DMS114 treated with DMSO at 0.1 percent for 48 hours (cell line): ENCODE results near the gene GPANK1.

Experiments used
- DNase-seq: peaks from one replicate; lab custom pipeline; 2025; ENCODE audit not compliant: unreplicated experiment; lab: John Stamatoyannopoulos, UW

The GPANK1 gene

DNA sequence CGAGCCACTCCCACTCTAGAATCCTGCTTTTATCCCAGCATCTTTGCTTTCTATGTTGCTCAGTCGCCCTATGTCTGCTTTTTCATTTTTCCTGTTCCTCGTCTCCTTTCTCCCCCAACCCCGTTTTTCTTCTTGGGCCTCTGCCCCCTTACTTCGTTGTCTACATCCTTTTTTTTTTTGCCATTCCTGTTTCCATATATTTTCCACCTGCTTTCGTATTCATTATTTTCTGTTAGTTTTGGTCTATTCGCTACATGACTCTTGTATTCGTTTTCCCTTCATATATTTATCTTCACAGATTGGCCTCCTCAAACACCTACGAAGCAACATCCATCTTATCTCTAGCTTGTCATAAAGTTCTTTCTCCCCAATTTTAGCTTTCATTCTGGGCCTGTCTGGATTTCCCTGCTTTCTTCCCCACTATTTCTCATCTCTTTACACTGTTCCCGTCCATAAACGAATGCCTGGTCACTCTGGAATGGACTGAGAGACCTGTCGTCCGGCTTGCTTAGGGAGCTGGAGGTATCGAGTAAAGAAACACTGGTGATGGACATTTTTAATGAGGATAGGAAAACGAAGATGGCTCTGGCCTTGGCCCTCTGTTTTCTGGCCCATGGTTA lies 43.4 kb downstream of the GPANK1 start:
- DNase-seq: no peak

DNA sequence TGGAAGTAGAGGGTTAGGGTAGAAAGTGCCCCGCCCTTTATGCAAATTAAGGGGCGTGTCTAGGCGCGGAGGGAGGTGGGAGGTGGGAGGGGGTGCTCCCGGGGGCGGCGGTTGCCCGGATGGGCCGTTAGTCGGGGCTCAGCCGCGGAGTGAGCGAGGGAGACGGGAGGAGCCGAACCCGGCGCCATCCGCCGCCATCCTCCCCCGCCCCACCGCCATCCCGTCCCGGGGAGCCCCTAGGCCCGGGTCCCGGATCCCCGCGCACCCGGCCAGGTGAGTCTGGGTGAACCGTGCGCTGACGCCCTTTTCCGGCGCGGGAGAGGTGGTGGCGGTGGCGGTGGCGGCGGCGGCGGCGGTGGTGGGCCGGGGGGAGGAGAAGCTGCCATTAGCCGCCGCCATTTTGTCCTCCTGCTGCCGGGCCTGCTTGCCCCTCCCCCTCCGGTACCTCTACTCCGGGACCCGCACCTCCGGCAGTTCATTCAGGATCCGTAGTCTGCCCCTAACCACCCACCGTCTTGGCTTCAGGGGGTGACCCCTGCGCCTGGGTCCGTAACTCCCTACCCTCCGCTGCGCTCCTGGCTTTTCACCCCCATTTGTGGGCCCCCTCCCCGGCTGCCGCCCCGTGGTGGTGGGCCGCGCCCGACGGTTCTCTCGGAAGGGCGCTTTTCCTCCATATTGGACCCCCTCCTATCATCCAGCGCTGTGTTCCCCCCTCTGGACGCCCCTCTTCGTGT lies 44.0 kb downstream of the GPANK1 start, which contains the start of gene PRRC2A:
Gene PRRC2A (plus strand): TSS at position 130 of the 734 bp plus-strand sequence. CDS start 2,075 bp downstream, outside the sequence.
- DNase-seq: peak; percentile 82

DNA sequence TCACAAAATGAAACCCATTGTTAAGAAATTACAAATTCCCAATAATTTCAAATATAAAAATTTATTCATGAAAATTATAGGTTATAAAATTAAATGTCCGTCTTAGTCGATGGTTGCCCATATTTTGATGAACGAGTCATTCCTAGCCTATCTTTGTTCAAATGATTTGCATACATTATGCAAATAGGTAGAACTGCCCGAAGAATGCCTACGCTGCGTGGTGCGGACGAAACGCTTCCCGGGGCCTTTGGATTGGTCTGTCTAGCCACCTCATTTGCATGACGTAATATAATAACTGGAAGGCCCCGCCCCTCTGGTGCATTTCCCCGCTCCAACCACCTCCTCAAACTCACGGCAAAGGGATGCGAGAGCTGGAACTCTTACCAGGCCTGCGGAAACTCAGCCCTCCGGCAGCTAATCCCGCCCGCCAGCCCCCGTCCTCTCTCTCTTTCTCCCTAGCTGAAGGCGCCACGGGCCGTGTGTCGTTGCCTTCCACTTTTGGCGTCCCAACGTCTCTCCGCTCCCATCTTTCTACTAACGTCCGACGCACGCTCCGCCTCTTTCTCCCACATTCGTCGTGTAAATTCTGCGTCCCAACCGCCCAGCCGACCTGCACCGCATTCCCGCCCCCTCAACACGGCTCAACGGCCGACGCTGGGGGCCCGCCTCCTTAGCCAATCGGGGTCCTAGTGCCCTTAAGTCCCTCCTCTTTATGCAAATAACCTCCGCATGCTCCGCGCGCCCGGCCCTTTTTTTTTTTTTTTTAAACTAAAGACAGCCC lies 44.8 kb downstream of the GPANK1 start:
- DNase-seq: peak; percentile 99

DNA sequence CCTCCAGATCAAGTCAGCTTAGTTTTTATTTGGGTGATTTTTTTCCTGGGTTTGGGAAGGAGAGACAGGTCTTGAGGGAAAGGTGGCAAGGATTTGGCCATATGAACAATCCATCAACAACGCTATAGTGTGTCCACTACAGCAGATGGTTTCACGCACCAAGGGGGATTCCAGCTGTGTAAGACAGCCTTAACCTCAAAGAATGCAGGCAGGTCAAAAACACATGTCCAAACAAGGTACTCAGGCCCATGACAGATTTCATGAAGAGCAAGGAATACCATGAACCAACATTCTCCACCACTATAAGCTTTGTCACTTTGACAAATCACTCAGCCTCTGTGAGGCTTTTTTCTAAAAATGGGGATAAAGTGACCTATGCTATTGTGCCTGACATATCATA lies 47.8 kb downstream of the GPANK1 start:
- no peak for DNase-seq

DNA sequence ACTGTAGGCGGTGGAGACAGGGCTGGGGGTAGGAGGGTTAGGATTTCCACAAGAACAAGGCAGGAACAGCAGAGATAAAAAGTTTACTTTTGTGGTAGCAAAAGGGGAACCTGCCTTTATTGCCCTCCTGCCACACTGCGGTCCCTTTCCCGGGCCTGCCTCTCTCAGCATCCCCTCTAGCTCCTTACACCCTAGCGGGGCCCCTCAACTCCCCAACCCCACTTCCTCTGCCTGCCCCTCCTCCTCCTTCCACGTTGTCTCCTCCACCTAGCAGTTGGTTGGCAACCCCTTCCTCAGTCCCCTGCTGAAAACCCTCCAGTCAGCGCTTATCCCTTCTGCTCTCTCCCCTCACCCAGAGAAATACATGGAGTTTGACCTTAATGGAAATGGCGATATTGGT lies 49.0 kb downstream of the GPANK1 start:
- DNase-seq: no peak

DNA sequence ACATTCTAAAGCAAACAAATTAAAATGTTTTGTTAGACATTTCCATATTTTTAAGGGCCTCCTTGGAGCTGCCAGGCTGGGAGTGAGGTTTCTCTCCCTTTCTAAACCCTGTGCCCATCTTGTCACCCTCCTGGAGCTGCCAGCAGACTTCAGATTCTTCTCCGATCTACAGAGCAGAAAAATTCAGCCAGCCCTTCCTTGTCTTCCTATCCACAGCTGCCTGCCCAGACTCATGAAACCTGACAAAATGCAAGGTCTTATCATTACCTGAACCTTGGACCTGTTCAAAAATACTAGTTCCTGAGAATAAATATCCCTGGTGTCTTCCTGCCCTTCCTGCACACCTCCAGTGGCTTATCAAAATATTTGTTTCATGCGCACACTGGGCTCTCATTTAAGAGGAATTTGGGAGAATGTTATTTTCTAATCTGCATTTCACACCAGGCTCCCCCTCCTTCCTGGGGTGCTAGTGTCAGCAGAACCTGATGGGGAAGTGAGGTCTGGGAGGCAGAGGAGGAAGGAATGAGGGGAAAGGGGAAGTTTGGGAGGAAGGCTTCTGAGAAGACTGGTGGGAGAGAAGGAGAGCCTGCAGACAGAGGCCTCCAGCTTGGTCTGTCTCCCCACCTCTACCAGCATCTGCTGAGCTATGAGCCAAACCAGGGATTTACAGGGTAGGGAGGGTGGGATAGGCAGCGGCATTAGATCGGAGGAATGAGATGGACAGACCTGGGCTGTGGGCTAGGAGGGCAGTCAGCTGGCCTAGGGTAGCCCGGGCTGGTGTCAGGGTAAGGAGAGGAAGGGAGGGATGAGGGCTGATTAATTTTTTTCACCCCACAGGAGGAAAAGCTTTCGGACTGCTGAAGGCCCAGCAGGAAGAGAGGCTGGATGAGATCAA lies 49.9 kb downstream of the GPANK1 start, which contains the start of gene AIF1:
Gene AIF1 (plus strand): TSS at position 551 of the 895 bp plus-strand sequence. CDS start 96 bp downstream, at position 647.
- no peak for DNase-seq

DNA sequence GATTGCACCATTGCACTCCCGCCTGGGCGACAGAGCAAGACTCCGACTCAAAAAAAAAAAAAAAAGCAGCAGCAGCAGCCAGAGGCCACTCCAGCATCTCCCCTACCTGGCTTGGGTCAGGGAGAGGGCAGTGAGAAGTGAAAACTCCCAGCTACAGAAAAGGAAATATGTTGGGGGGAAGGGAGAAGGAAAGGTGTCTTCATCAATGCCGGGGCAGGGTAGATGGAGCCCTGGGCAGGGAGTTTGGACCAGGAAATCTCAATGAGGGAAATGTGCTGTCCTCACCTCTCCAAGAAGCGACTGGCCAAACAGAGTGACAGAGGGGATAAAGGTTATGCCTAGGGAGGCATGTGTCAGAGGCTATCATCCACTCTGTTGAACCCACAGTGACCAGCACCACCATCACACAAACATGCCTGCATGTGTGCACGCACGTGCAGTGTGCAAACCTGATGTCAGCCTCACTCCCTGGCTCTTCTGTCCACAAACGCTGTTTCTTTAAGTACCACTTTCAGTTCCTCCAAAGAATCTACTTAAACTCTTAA lies 50.6 kb downstream of the GPANK1 start:
- DNase-seq: no peak
